IPS-18a (cell line): ENCODE measurements around the gene AFF4.

ENCODE experiments used
- H3K27ac ChIP-seq: one replicate; pipeline ENCODE4 v1.5.1; 2013; ENCODE audit warnings: low read length
- H3K27me3 ChIP-seq: one replicate; pipeline ENCODE4 v1.6.1; 2013; ENCODE audit warnings: mild to moderate bottlenecking, low read length; ENCODE audit not compliant: control insufficient read depth, insufficient read depth
- H3K36me3 ChIP-seq: one replicate; pipeline ENCODE4 v1.6.1; 2013; ENCODE audit warnings: low read depth, low read length; ENCODE audit not compliant: control insufficient read depth
- H3K4me1 ChIP-seq: one replicate; pipeline ENCODE4 v1.6.1; 2013; ENCODE audit warnings: low read depth, low read length; ENCODE audit not compliant: control insufficient read depth
- H3K4me3 ChIP-seq: one replicate; pipeline ENCODE4 v1.5.1; 2013; ENCODE audit warnings: low read length
- H3K9ac ChIP-seq: one replicate; pipeline ENCODE4 v1.6.1; 2013; ENCODE audit warnings: mild to moderate bottlenecking, low read length, moderate library complexity
- H3K9me3 ChIP-seq: one replicate; pipeline ENCODE4 v1.6.1; 2013; ENCODE audit warnings: low read depth, low read length; ENCODE audit not compliant: control insufficient read depth

AFF4 gene

DNA sequence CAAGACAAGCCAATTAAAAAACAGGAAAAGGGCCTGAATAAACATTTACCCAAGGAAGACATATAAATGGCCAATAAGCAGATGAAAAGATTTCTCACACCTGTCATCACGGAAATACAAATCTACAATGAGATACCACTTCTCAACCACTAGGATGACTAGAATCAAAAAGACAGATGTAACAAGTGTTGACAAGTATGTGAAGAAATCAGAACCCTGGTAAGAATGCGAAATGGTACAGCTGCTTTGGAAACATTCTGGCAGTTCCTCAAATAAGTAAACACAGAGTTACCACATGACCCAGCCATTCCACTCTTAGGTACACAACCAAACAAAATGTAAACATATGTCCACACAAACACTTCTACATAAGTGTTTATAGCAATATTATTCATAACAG is 57.5 kb downstream of the AFF4 start:
- Histone ChIP-seq H3K27ac (no peak overlapping the region), H3K9me3 (no peaks in the 10 kb centered on the region), H3K27me3 (no peaks in the 10 kb centered on the region), H3K4me1 (no peaks in the 10 kb centered on the region), H3K9ac (no peak overlapping the region), H3K4me3 (no peak overlapping the region), H3K36me3 (peaks cover 6% of the 10 kb centered on the region)

DNA sequence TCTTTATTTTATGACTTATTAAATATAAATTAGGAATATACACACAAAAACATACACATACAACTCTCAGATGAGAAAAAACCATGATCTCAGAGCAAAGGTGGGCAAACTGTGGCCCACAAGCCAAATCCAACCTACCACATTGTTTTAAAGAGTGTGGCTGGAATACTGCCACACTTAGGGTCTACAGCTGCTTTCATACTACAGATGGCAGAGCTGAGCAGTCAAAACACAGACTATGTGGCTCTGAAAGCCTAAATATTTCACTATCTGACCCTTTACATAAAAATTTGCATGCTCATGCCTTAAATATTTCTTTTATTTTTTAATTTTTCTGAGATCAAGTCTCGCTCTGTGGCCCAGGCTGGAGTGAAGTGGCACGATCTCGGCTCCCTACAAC is 61.7 kb downstream of the AFF4 start:
- Histone ChIP-seq H3K9me3 (no peaks in the 10 kb centered on the region), H3K27ac (no peak overlapping the region), H3K36me3 (peaks cover 28% of the 10 kb centered on the region), H3K4me1 (no peaks in the 10 kb centered on the region), H3K27me3 (no peaks in the 10 kb centered on the region), H3K4me3 (no peak overlapping the region), H3K9ac (no peak overlapping the region)

DNA sequence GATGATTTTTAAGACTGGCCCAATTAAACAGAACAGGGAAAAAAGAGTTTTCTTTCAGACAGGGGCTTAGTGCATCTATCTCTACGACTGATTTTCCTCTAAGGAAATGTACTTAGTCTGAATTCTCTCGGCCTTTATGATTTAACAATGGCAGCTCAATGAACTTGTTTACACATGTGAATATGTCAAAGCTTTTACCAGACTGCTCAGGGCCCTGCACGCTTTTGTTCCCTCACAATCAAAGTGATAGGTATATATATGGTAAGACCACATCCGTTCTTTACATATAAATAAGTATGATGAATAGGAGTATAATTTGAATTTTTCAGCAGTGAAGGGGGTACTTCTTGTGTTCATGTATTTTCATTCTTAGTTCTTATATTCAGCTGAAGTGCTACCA is 62.4 kb downstream of the AFF4 start:
- no peaks in the 10 kb centered on the region for H3K9me3 ChIP-seq
- H3K27me3 ChIP-seq: no peaks in the 10 kb centered on the region
- H3K27ac ChIP-seq: no peak overlapping the region
- H3K4me3 ChIP-seq: no peak overlapping the region
- H3K9ac ChIP-seq: no peak overlapping the region
- peaks cover 35% of the 10 kb centered on the region for H3K36me3 ChIP-seq
- no peaks in the 10 kb centered on the region for H3K4me1 ChIP-seq

DNA sequence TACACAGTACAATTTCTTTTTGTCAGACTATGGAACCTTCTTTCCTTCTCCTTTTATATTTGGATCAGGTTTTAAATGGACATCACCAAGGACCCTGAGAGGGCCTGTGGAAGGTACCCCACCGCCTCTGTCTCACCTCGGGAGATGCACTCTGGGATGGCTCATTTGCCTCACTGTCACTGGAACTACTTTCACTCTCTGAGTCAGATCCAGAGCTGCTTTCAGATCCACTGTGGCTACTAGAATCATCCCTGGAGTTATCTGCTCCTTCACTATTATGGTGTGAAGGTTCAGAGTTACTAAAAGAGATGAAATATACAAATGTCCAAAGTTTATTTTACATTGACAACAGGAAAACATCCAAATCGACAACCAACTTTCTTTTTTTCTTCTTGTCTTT is 65.3 kb downstream of the AFF4 start:
- H3K36me3 ChIP-seq: peaks cover 59% of the 10 kb centered on the region
- no peak overlapping the region for H3K4me3 ChIP-seq
- no peak overlapping the region for H3K27ac ChIP-seq
- H3K9me3 ChIP-seq: no peaks in the 10 kb centered on the region
- H3K27me3 ChIP-seq: no peaks in the 10 kb centered on the region
- H3K9ac ChIP-seq: no peak overlapping the region
- H3K4me1 ChIP-seq: no peaks in the 10 kb centered on the region

DNA sequence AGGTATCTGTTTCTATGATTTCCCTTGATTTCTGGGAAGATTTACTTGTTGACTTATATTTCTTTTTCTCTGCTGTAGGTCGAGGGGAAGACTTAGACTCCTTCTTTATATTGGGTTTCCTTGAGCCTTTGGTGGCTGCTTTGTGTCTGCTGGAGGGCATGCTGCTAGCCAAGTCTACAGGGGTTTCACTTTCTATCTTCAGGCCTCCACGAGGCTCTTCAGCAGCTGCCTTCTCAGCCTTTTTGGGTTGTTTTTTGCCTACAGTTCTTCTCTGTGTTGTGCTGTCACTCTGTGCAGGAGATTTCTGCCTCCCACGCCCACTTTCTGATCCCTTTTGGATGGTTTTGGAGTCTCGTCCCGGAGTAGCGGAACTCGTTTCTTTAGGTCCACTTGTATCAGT is 66.7 kb downstream of the AFF4 start:
- no peaks in the 10 kb centered on the region for H3K27me3 ChIP-seq
- no peaks in the 10 kb centered on the region for H3K4me1 ChIP-seq
- no peak overlapping the region for H3K27ac ChIP-seq
- H3K9ac ChIP-seq: no peak overlapping the region
- peaks cover 74% of the 10 kb centered on the region for H3K36me3 ChIP-seq
- H3K9me3 ChIP-seq: no peaks in the 10 kb centered on the region
- H3K4me3 ChIP-seq: no peak overlapping the region

DNA sequence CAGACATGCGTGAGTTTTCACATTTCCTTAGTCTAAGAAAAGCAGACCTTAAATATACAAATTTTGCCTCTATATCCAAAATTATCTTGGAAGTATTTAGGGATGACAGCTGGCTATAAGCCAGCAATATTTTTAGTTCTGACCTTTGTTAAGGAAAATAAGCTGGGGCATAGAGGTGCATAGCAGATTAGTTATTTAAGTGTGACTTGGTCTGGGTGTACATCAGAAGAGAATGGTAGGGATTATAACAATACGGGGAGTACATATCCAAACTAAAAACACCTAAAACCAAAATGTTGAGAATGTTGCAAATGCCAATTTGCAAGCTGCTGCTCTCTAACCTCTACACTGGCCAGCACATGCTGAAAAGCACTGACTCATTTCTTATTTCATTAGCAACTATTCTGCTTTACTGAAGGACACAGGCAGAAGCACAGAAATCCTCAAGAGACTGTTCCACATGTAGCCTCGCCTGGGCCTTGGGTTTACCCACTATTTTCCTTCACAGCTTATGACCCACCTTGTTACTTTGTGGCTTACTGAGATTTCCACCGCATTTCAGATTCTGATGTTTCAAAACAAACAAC is 67.6 kb downstream of the AFF4 start:
- peaks cover 71% of the 10 kb centered on the region for H3K36me3 ChIP-seq
- no peaks in the 10 kb centered on the region for H3K27me3 ChIP-seq
- H3K4me1 ChIP-seq: no peaks in the 10 kb centered on the region
- no peaks in the 10 kb centered on the region for H3K9me3 ChIP-seq
- H3K9ac ChIP-seq: no peak overlapping the region
- no peak overlapping the region for H3K27ac ChIP-seq
- no peak overlapping the region for H3K4me3 ChIP-seq

DNA sequence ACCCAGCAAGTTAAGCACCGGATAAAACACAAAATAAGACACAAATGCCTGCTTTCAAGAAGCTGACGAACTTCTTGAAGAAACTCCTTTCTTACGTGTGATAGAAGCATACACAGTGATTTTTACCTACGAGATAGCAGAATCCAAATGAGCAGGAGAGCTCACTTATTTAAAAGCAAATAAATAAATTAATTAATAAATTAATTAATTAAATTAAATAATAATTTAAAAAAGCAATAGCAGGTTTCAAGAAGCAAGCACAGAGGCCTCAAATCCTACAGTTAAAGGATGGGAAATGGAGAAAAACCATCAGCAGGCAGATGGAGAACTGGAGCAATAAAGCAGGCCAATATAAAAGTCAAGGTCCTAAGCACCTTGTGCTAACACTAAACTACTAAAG is 72.6 kb downstream of the AFF4 start:
- Histone ChIP-seq H3K4me1 (no peaks in the 10 kb centered on the region), H3K27me3 (no peaks in the 10 kb centered on the region), H3K9ac (no peak overlapping the region), H3K9me3 (no peaks in the 10 kb centered on the region), H3K27ac (no peak overlapping the region), H3K36me3 (peaks cover 86% of the 10 kb centered on the region), H3K4me3 (no peak overlapping the region)

DNA sequence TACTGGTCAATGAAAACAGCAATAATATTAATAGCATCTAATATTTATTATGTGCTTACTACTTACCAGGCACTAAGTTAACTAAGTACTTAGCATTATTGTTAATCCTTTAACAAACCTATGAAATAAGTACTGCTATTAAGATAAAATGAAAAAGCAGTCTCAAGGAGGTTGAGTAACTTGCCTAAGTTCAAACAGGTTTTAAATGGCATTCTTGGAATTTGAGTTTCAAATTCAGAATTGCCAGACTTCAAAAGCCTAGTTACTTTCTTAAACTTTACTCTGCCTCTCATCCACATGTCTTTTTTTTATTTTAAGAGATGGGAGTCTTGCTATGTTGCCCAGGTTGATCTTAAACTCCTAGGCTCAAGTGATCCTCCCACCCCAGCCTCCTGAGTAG is 73.9 kb downstream of the AFF4 start:
- Histone ChIP-seq H3K9me3 (no peaks in the 10 kb centered on the region), H3K9ac (no peak overlapping the region), H3K27me3 (no peaks in the 10 kb centered on the region), H3K4me3 (no peak overlapping the region), H3K4me1 (no peaks in the 10 kb centered on the region), H3K36me3 (peaks cover 77% of the 10 kb centered on the region), H3K27ac (no peak overlapping the region)

DNA sequence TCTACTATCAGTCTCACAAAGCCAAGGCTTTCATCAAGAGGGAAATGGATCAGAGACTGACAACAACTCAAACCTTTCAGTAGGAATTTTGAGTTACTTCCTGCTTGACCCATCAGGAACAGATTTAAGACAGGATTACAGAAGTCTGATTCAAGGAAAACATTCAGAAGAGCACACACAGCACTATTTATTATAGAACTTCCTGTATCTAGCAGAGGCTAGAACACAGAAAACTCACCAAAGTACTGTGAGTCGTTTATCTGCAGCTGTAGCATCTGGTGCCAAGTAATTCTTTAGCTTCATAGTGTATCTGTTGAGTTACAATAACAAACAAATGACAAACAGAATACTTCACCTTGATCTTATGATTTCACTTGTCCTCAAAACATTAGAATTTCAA is 76.2 kb downstream of the AFF4 start:
- peaks cover 68% of the 10 kb centered on the region for H3K36me3 ChIP-seq
- H3K4me1 ChIP-seq: no peaks in the 10 kb centered on the region
- H3K4me3 ChIP-seq: no peak overlapping the region
- no peaks in the 10 kb centered on the region for H3K27me3 ChIP-seq
- H3K27ac ChIP-seq: no peak overlapping the region
- H3K9me3 ChIP-seq: no peaks in the 10 kb centered on the region
- H3K9ac ChIP-seq: no peak overlapping the region

DNA sequence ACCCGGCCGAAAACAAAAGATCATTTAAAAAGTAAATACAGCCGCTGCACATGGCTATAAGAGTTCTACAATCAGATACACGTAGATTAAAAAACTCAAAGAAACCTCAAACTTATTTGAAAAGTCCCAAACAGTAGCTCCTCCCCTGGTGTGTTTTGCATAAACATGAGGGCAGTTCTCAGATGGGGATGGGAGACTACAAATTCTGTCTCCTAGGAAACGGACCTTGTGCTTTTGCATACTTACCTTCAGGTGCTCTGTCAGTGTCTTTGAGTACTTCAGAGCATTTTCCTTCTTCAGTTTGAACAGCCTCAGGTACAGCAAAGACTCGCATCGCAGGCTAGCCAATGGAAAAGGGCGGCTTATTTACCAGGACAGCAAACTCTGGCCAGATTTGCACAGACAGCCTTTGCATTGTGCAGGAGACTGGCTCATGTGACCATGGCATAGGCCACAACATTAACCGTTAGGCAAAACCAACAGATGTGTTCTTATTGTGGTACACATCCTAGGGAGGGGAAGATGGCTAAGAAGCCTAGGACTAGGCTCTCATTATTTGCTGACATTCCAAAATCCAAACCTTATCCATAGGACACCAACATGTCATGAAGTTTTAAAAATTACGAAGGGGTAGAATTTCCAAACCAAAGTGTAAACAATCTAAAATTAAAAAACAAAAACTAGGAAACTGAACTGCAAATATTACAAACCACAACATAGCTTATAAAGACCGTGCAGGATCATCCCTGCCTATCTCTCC is 77.2 kb downstream of the AFF4 start:
- no peaks in the 10 kb centered on the region for H3K9me3 ChIP-seq
- H3K27ac ChIP-seq: no peak overlapping the region
- H3K36me3 ChIP-seq: peaks cover 66% of the 10 kb centered on the region
- no peaks in the 10 kb centered on the region for H3K4me1 ChIP-seq
- no peaks in the 10 kb centered on the region for H3K27me3 ChIP-seq
- no peak overlapping the region for H3K4me3 ChIP-seq
- H3K9ac ChIP-seq: no peak overlapping the region

DNA sequence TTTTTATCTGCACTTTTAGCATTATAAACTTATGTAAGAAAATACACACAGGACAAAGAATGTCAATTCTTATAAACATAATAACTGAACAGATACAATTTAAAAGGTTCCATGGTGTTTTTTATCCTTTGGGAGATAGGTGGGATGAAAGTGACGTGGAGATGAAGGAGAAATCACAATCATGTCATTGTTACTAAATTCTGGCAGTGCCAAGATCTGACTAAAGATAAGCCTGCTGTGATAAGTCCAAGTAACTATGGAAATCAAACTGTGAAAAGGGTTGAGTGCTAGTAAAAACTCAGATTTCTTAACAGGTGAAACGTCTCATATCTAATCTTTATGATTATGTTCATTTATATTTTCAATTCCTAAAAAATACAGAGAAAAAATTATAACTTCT is 78.9 kb downstream of the AFF4 start:
- Histone ChIP-seq H3K27me3 (no peaks in the 10 kb centered on the region), H3K36me3 (peaks cover 69% of the 10 kb centered on the region), H3K9me3 (no peaks in the 10 kb centered on the region), H3K4me1 (no peaks in the 10 kb centered on the region), H3K9ac (no peak overlapping the region), H3K4me3 (no peak overlapping the region), H3K27ac (no peak overlapping the region)

DNA sequence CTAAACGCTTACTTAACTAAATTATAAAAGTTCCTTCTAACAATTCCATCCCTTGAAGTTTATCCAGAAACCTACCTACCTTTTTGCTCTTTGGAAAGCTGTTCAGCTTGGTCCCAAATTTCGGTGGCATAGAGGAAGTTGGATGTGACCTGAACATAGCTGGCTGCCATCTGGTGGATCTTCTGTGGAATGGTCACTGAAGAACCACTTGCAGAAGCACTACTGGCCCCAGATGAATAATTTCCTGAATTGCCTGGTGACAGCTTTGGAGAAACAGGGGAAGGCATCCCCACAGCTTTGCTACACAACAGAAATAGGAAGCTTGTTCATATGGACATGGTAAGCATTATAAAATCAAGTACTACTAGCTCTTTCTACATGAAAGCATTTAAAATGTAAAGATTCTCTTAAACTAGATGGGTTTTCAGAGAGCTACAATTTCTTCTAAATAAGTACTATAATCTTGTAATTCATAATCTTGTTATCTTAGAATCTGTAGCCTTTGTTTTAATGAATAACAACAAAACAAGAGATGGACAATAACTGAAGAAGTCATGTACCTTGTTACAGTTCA is 80.1 kb downstream of the AFF4 start:
- Histone ChIP-seq H3K27me3 (no peaks in the 10 kb centered on the region), H3K9me3 (no peaks in the 10 kb centered on the region), H3K36me3 (peaks cover 70% of the 10 kb centered on the region), H3K4me1 (no peaks in the 10 kb centered on the region), H3K27ac (no peak overlapping the region), H3K4me3 (no peak overlapping the region), H3K9ac (no peak overlapping the region)
